CD4-positive, alpha-beta T cell treated with Interferon alpha-2 for 1 hour (primary cell): ENCODE measurements around the gene LDLRAD4.

Experiments used
- DNase-seq, 2 donors: peaks; one replicate each; pipeline ENCODE4 v3.0.0-alpha.2; 2020 to 2022

LDLRAD4 gene

DNA sequence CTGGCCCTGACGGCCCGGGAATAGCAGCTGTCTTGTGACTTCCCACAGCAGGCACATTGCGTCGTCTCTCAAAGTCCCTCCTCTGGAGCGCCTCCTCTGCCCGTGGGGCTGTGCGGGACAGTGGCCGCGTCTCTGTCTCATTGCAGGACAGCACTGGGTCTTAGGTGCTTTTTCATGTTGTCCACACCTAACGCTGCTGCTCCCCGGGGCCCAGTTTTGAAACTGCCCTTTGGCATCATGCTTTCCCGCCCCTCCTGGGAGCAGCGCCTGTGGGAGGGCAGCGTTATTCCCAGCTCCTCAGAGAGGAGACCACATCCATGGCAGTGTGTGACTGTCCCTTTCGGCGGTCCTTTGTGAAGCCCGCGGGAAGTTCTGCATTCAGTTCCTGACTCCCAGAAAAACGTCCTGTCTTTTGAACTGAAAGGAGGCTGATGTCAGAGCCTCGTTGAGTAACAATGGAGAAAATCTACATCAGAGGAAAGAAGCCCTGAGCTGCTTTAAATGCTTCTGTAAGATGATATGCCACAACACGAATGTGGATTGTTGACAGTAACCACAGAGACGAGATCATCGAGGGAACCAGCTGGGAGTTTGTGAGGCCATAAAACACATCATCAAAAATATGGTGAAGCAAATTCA is 281.8 kb downstream of the LDLRAD4 start:
- no peak for DNase-seq

DNA sequence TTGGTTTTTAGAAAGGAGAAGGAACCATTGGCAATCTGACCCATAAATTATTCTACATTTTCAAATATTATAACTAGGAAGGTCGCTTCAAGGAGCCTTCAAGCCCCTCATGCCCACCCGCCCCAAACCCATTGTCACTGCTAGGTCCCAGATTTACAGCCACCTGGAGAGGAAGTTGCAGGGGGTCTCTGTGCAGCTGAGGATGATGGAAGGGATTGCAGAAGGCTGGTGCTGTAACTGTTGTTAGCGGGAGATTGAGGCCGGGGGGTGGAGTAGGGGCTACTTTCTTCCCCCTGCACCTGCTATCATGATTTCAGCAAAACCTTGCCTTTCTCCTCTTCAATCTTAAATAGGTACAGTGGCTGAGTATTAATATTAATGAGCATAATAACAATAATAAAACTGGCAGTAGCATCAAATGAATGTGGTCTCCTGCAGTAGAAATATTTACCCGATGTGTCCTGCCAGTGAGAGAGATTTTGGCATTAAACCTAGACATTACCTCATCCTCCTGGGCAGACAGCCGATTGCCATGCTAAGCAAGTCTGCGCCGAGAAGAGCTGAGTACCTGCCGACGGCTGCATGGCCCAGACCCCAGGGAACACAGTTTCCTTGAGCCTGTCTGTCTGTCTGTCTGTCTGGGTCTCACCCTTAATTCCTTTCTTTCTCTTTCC is 282.4 kb downstream of the LDLRAD4 start:
- DNase-seq = no peak

GRCh38 chr18:13501543-13501887 is 283.0 kb downstream of the LDLRAD4 start:
- DNase-seq = no peak

DNA sequence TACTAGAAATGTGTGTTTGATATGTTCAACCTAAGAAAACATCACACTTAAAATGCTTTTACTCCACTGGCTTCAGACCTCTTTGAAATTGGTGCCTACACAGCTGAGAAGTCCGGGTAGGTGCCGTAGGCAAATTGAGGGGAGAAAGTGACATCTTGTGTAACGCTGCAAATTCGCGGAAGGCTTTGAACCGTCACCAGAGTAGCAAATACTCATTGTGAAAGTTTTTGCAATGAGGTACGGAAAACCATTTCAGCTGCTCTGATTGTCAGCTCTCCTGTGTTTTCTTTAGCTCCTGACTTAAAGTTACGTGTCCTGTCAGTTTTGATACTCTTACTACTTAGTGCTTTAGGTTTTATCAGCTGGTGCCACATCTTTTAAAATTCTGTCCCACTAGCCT is 283.3 kb downstream of the LDLRAD4 start:
- peak in 1 of 2 donors; percentile 6 for DNase-seq

- DNase-seq = no peak
Measured at GRCh38 chr18:13502585-13502984, 284.0 kb downstream of the LDLRAD4 start.

DNA sequence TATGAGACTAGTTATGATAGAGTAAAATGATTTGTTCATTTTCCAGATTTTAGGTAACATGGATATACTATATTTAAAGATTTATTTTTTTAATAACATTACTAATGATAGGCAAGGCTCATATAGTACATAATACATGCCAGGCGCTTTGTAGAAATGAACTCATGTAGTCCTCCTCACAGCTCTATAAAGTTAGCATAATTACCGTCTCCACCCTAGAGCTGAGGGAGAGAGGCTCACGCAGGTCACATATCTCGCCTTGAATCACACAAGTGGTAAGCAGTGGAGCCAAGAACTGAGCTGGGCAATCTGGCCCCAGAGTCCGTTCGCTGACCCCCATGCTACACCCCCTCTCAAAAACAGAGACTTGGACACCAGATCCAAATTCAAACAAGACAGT is 285.3 kb downstream of the LDLRAD4 start:
- no peak for DNase-seq

GRCh38 chr18:13505780-13506345 is 287.3 kb downstream of the LDLRAD4 start:
- DNase-seq = no peak

GRCh38 chr18:13510594-13510993 is 292.0 kb downstream of the LDLRAD4 start:
- no peak for DNase-seq

- no peak for DNase-seq
Measured at GRCh38 chr18:13511961-13512577, 293.5 kb downstream of the LDLRAD4 start.

DNA sequence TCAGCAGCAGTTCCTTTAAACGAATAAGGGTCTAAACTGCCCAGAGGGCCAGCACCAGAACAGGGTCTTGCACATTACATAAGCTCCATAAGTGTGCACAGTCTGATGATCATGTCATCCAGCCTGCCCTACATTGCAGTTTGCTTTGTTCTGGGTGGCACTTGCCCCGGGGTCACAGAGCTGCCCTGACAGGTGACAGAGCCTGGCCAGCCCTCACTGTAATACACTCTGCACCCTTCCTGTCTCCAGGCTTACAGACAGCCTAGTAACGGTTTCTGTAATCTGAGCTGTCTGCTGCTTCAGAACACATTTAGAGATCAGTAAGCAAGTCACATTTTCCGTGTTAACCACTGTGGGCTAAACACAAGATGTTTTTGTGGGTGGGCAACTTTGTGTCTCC is 294.5 kb downstream of the LDLRAD4 start:
- no peak for DNase-seq

DNA sequence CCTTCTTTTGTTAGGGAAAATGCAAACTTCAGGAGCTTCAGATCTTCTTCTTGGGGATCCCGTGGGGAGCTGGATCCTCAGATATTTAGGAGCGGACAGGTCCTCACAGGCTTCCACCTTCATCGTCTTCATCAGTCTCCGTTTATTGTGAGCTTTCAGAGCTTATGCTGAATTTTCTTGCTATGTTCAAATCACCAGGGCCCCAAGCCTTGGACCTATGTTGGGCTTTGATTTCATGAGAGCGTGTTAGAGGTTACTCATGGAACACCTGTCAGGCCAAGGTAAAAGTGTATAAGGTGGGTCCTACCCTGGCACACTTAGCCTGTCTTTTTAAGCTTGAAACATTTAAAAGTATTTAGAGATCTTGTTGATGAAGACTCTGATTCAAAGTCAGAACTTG is 294.9 kb downstream of the LDLRAD4 start:
- DNase-seq = no peak

DNA sequence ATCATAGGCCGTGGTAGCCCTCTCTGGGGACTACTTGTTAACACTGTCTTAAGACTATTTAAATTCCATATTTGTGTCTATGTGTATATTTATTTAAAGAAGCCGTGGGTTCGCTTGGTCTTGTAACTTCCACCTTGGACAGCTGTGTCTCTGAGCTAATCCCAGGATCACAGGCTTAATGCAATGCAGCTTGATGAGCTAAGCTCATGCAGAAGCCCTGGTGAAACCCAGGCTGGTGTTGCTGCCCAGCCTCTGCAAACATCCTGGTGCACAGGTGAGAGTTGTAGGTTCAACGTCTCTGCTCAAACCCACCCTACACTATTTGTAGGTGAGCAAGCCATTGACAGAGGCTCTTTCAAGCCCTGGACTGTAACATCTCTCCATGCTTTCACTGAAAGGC is 296.0 kb downstream of the LDLRAD4 start:
- no peak for DNase-seq

GRCh38 chr18:13516855-13517254 is 298.3 kb downstream of the LDLRAD4 start:
- DNase-seq = no peak

DNA sequence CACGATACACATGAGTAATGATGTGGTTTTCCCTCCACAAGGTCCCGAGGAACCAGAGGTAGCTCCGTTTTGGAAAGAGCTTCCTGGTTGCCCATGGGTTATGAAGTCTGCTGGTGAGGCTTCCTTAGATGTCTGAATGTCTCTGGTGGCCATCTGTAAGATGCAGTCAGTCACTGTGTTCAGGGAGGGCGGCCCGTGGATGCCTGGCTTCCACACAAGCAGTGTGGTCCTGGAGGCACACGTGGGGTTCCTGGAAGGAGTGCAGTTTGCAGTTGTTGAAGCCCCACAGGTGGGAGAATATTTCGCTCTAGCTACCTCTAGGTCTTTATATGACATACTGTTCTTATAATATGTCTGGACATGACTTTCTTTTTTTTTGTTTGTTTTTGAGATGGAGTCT is 298.8 kb downstream of the LDLRAD4 start:
- DNase-seq = no peak

DNA sequence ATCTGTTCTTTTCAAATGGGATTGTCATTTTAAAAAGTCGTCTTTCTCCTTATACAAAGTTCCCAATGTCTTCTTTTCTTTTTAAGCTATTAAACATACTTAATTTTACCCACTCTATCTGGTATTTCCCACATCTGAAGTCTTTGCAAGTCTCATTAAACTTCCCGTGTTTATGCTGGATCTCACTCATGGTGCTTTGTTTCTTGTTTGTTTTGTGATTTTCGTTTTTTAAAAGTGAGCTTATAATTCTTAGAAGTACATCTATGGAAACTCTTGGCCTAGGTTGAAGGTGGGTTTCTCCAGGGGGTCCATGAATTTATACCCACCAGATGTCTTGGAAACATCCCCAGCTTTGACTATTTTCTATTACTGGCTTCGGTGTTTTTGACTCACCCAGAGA is 299.8 kb downstream of the LDLRAD4 start:
- DNase-seq = no peak

DNA sequence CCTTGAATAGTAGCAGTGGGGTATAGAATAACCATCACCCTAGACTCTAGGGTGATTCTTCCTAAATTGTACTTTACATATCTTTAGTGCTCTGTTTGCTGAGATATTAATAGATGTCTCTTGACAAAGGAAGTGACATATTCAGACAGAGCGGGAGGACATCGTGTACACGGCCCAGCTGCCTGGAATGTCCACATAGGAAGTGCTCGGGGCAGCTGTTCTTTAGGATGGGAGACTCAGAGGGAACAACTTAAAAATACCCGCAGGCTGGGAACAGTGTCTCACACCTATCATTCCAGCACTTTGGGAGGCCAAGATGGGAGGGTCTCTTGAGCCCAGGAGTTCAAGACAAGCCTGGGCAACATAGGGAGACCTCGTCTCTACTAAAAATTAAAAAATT is 301.7 kb downstream of the LDLRAD4 start:
- DNase-seq = no peak

- no peak for DNase-seq
Measured at GRCh38 chr18:13520741-13521140, 302.2 kb downstream of the LDLRAD4 start.

GRCh38 chr18:13521418-13521817 is 302.9 kb downstream of the LDLRAD4 start:
- DNase-seq = no peak

DNA sequence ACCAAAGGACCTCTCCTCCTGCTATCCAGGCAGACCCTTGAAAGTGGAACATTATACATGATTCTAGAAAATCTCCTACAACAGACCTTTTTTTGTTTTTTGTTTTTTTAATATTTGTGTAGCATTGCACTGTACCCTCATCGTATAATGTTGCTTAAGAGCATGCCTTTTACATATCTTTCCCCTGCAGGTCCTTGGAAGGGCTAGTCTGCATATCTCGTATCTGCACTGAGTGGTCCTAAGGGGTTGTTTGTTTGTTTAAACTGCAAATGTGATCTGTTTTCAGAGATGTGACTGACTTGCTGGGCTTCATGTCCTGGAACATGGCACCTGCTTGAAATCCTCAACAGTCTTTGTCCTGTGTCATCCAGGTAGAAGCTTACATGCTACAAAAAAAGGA is 303.7 kb downstream of the LDLRAD4 start:
- DNase-seq = no peak

- DNase-seq = no peak
Measured at GRCh38 chr18:13522861-13523660, 304.5 kb downstream of the LDLRAD4 start.

GRCh38 chr18:13524054-13524453 is 305.5 kb downstream of the LDLRAD4 start:
- no peak for DNase-seq

DNA sequence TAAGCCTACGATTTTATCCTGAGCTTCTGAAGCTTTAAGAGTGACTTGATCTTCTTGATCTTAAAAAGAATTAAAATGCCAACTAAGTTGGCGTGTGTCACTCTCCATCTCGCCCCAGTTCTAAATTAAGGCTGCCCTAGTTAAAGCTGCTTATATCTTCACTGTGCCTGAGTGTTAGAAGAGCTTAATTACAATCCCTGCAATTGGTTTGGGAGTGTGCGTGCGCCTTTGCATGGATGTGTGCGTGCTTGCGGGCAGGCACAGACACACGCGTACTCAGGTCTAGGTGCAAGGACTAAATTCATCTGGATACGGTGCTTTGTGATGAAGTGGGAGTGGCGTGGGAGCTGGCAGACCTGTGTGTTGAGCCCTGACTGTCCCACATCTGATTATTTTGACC is 306.3 kb downstream of the LDLRAD4 start:
- DNase-seq = no peak

DNA sequence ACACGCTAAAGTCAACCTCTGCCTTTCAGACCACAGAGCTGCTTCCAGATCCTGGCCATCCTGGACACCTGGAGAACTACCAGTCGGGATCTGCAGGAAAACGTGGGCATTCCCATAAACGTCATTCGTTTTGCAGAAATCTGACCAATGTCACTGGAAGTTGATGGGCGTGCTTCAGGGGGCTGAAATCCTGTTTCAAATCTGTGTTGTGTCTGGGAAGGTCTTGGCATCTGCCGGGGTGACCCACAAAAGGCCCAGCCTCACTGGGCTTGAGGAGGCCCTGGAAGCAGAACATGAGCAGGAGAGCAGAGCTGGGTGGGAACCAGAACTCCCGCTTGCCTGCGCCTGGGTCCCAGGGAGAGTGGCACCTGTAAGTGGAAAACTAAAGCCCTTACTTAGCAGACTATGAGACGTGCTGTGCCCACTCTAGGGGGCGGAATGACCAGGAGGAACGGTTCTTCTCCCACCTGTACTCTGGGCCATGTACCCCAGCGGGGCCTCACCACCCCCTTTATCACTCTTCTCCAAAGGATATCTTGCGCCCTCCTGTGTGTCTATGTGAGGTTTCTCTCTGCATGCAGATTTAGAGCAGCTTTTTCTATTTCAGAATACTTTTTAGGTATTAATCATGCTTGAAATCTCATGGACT is 306.9 kb downstream of the LDLRAD4 start:
- DNase-seq = no peak
